Hepatocyte (in vitro differentiated cells): ENCODE data around the gene C4orf50.

ENCODE experiments used
- EZH2 ChIP-seq: fragments of 200-600 bp; sonication (generic); IDR thresholded peaks from 2 replicates; pipeline ENCODE4 v1.6.1; 2016; ENCODE audit warnings: antibody characterized with exemption, mild to moderate bottlenecking, borderline replicate concordance
- TF ChIP-seq, protein P1 (sequence below): fragments of 200-600 bp; sonication (generic); IDR thresholded peaks from 2 replicates; pipeline ENCODE4 v1.5.1; 2016; ENCODE audit warnings: antibody characterized with exemption, mild to moderate bottlenecking; ENCODE audit not compliant: poor library complexity

DNA sequence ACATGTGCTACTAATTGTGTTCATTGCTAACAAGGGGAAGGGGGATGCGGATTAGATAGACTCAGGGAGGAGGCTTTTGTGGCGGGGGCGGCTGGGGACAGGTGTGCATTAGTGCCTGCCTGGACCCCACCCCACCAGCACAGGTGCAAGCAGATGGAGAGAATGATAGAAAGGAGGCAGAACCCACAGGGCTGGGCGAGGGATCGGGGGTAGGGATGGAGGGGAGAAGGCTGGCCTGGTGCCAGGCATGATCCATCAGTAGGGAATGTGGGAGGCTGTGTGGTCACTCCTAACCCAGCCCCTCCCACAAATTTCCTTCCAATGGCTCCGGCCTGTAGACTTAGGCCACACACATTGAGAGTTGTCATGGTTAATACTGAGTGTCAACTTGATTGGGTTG is 94.9 kb downstream of the C4orf50 start:
- TF ChIP-seq, protein P1, sequence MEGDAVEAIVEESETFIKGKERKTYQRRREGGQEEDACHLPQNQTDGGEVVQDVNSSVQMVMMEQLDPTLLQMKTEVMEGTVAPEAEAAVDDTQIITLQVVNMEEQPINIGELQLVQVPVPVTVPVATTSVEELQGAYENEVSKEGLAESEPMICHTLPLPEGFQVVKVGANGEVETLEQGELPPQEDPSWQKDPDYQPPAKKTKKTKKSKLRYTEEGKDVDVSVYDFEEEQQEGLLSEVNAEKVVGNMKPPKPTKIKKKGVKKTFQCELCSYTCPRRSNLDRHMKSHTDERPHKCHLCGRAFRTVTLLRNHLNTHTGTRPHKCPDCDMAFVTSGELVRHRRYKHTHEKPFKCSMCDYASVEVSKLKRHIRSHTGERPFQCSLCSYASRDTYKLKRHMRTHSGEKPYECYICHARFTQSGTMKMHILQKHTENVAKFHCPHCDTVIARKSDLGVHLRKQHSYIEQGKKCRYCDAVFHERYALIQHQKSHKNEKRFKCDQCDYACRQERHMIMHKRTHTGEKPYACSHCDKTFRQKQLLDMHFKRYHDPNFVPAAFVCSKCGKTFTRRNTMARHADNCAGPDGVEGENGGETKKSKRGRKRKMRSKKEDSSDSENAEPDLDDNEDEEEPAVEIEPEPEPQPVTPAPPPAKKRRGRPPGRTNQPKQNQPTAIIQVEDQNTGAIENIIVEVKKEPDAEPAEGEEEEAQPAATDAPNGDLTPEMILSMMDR: no peak
- TF ChIP-seq EZH2: no peak
